HUES48 (cell line): ENCODE measurements around the gene LYRM4.

ENCODE experiments used
- H3K27ac ChIP-seq: one replicate; pipeline ENCODE4 v1.7.0; 2013; ENCODE audit warnings: low read depth, low read length, inconsistent platforms
- H3K27me3 ChIP-seq: 2 replicates; pipeline ENCODE4 v1.6.1; 2013; ENCODE audit warnings: mild to moderate bottlenecking, low read length; ENCODE audit not compliant: control insufficient read depth, insufficient read depth
- H3K36me3 ChIP-seq: 2 replicates; pipeline ENCODE4 v1.6.1; 2013; ENCODE audit warnings: low read length; ENCODE audit not compliant: control insufficient read depth, insufficient read depth
- H3K4me1 ChIP-seq: 2 replicates; pipeline ENCODE4 v1.6.1; 2013; ENCODE audit warnings: mild to moderate bottlenecking, low read length; ENCODE audit not compliant: control insufficient read depth, insufficient read depth
- H3K4me3 ChIP-seq: 2 replicates; pipeline ENCODE4 v1.5.1; 2013; ENCODE audit warnings: mild to moderate bottlenecking, low read depth, low read length
- H3K9ac ChIP-seq: 2 replicates; pipeline ENCODE4 v1.6.1; 2013; ENCODE audit warnings: mild to moderate bottlenecking, low read depth, low read length, moderate library complexity
- H3K9me3 ChIP-seq: 2 replicates; pipeline ENCODE4 v1.6.1; 2013; ENCODE audit warnings: low read length; ENCODE audit not compliant: control insufficient read depth, insufficient read depth

LYRM4 gene

GRCh38 chr6:5243069-5243468 is 17.7 kb downstream of the LYRM4 start:
- Histone ChIP-seq H3K4me3 (no peak overlapping the region), H3K9ac (no peak overlapping the region)

GRCh38 chr6:5241252-5241651 is 19.5 kb downstream of the LYRM4 start:
- no peak overlapping the region for H3K9ac ChIP-seq
- no peak overlapping the region for H3K4me3 ChIP-seq
- no peaks in the 10 kb centered on the region for H3K36me3 ChIP-seq

More at GRCh38 chr6:5243069-5243468, 17.7 kb downstream of the LYRM4 start:
- H3K9me3 ChIP-seq = no peaks in the 10 kb centered on the region
- no peak overlapping the region for H3K27ac ChIP-seq
- no peaks in the 10 kb centered on the region for H3K27me3 ChIP-seq
- peaks cover 14% of the 10 kb centered on the region for H3K4me1 ChIP-seq
- H3K36me3 ChIP-seq = no peaks in the 10 kb centered on the region

DNA sequence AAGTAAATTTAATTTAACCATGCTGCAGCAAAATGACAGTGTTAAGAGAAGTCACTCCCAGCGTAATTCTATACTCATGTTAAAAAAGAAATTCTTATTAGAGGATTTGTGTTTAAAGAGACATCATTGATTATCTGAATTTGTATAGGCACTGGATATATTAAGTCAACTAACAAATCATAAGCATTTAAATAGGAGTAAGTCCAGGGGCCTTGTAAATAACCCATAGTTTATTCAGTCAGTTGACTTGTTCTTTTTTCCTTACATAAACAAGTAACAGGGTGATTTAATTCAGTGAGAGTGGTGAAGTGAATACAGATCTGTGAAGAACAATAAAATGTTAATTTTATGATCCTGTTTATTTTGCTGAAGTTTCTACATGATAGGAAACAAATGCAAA is 22.4 kb downstream of the LYRM4 start:
- H3K36me3 ChIP-seq = peaks cover 9% of the 10 kb centered on the region
- H3K9ac ChIP-seq = no peak overlapping the region
- H3K27me3 ChIP-seq = no peaks in the 10 kb centered on the region
- no peaks in the 10 kb centered on the region for H3K9me3 ChIP-seq
- no peak overlapping the region for H3K27ac ChIP-seq
- H3K4me1 ChIP-seq = peaks cover 14% of the 10 kb centered on the region
- H3K4me3 ChIP-seq = no peak overlapping the region

More at GRCh38 chr6:5241252-5241651, 19.5 kb downstream of the LYRM4 start:
- Histone ChIP-seq H3K27me3 (no peaks in the 10 kb centered on the region), H3K9me3 (no peaks in the 10 kb centered on the region), H3K4me1 (peaks cover 14% of the 10 kb centered on the region), H3K27ac (no peak overlapping the region)

DNA sequence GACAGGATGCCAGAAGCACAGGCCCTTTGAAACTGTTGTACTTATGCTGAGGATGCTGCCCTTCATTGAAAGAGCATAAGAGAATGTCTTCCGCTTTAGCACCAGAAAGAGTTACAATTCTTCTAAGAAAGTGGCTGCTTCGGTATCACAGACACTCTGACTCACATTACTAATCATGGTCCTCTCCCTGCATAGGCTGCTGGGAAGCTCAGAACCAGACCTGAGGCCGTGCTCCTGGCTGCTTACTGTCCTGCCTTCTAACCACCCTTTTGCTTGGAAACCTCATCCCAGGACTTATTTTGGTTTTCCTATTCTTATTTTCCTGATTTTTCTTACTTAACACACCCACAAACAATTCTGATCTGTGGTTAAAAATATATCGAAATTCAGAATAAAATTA is 22.9 kb downstream of the LYRM4 start:
- no peaks in the 10 kb centered on the region for H3K9me3 ChIP-seq
- H3K9ac ChIP-seq = no peak overlapping the region
- H3K4me3 ChIP-seq = no peak overlapping the region
- peaks cover 17% of the 10 kb centered on the region for H3K4me1 ChIP-seq
- H3K27ac ChIP-seq = no peak overlapping the region
- peaks cover 9% of the 10 kb centered on the region for H3K36me3 ChIP-seq
- H3K27me3 ChIP-seq = no peaks in the 10 kb centered on the region

DNA sequence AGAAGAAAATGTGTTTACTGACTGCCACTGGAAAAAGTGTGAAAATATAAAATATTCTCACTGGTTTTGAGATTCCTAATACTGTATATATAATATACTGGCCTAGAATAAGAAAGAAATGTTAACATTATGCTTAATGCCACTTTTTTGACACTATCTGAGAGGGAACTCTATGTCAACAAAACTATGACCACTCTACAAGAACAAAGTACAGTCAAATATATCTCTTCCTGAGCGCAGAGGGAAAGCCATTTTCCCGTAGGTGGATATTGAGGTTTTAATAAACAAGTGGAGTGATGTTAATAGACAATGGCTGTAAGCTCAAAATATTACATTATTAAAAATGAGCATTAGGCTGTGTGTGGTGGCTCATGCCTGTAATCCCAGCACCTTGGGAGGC is 24.9 kb downstream of the LYRM4 start:
- Histone ChIP-seq H3K4me1 (peaks cover 26% of the 10 kb centered on the region), H3K9ac (no peak overlapping the region), H3K27me3 (no peaks in the 10 kb centered on the region), H3K9me3 (no peaks in the 10 kb centered on the region), H3K36me3 (peaks cover 9% of the 10 kb centered on the region), H3K27ac (no peak overlapping the region), H3K4me3 (no peak overlapping the region)

GRCh38 chr6:5234874-5235273 is 25.9 kb downstream of the LYRM4 start:
- no peak overlapping the region for H3K27ac ChIP-seq
- no peaks in the 10 kb centered on the region for H3K27me3 ChIP-seq
- peaks cover 22% of the 10 kb centered on the region for H3K4me1 ChIP-seq

GRCh38 chr6:5231289-5231688 is 29.5 kb downstream of the LYRM4 start:
- no peak overlapping the region for H3K9ac ChIP-seq
- H3K27me3 ChIP-seq = no peaks in the 10 kb centered on the region
- H3K36me3 ChIP-seq = peaks cover 9% of the 10 kb centered on the region
- H3K4me1 ChIP-seq = peaks cover 22% of the 10 kb centered on the region
- H3K27ac ChIP-seq = peak overlapping the region; percentile 16
- H3K4me3 ChIP-seq = no peak overlapping the region
- H3K9me3 ChIP-seq = no peaks in the 10 kb centered on the region

More at GRCh38 chr6:5234874-5235273, 25.9 kb downstream of the LYRM4 start:
- Histone ChIP-seq H3K4me3 (no peak overlapping the region), H3K9ac (no peak overlapping the region), H3K9me3 (no peaks in the 10 kb centered on the region), H3K36me3 (peaks cover 9% of the 10 kb centered on the region)

GRCh38 chr6:5230081-5230480 is 30.7 kb downstream of the LYRM4 start:
- H3K27ac ChIP-seq = no peak overlapping the region
- H3K27me3 ChIP-seq = no peaks in the 10 kb centered on the region
- H3K36me3 ChIP-seq = no peaks in the 10 kb centered on the region
- H3K4me1 ChIP-seq = peaks cover 22% of the 10 kb centered on the region
- no peak overlapping the region for H3K4me3 ChIP-seq
- H3K9me3 ChIP-seq = no peaks in the 10 kb centered on the region
- H3K9ac ChIP-seq = no peak overlapping the region

GRCh38 chr6:5229356-5229755 is 31.4 kb downstream of the LYRM4 start:
- Histone ChIP-seq H3K27me3 (no peaks in the 10 kb centered on the region), H3K27ac (no peak overlapping the region), H3K4me3 (no peak overlapping the region), H3K9me3 (no peaks in the 10 kb centered on the region), H3K9ac (no peak overlapping the region), H3K4me1 (peaks cover 22% of the 10 kb centered on the region), H3K36me3 (no peaks in the 10 kb centered on the region)

DNA sequence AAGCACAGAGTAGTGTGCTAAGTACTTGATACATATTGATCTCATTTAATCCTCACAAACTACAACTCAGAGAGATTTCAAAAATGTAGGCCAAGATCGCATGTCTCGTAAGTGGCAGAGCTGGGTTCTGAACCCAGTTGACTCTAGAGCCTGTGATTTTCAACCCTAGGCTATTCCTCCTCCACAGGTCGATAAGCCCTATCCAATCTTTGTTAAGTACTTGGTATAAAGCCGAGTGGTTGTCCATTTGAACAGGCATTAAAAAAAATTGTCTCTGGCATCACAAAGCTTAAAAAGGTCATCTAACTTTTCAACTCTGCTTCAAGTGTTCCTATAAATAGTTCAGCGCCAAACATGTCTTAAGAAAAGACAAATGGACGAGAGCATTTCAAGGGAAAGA is 37.4 kb downstream of the LYRM4 start:
- H3K27ac ChIP-seq = no peak overlapping the region
- H3K9me3 ChIP-seq = no peaks in the 10 kb centered on the region
- no peak overlapping the region for H3K4me3 ChIP-seq
- peaks cover 8% of the 10 kb centered on the region; the same call in 1 of the 2 replicates for H3K36me3 ChIP-seq
- 0 out of 2 replicates have a peak, but pooled peaks cover 4% of the 10 kb centered on the region for H3K4me1 ChIP-seq
- no peaks in the 10 kb centered on the region for H3K27me3 ChIP-seq
- no peak overlapping the region for H3K9ac ChIP-seq

DNA sequence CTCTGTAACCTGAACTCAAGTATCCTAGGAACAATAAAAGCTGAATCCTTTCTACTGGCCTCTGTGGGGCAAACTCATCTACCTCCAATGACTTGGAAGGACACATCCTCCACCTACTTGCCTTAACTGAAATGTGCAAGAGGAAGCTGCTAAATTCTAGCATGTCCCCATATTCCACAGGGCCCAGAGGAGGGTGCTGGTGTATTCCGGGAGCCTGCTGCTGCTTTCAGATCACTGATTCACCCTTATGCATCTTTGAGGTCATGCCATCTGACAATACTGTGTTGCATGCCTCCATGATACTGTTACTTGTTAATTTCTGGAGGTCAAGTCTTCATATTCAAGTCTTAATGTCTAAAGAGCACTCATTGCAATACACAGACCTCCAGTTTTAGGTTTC is 40.3 kb downstream of the LYRM4 start:
- Histone ChIP-seq H3K36me3 (peaks cover 8% of the 10 kb centered on the region; the same call in 1 of the 2 replicates), H3K27ac (no peak overlapping the region), H3K27me3 (no peaks in the 10 kb centered on the region), H3K4me3 (no peak overlapping the region), H3K9ac (no peak overlapping the region), H3K9me3 (no peaks in the 10 kb centered on the region), H3K4me1 (peaks cover 7% of the 10 kb centered on the region; the same call in 1 of the 2 replicates)
